SK-N-MC (cell line): ENCODE data around the gene COPS2.

Source experiments
- EZH2 ChIP-seq: fragments of 200-600 bp; sonication (generic); IDR thresholded peaks from one replicate; pipeline ENCODE4 v1.6.1; 2017; ENCODE audit warnings: antibody characterized with exemption
- POLR2AphosphoS5 ChIP-seq: IDR thresholded peaks from 2 replicates; pipeline ENCODE4 v1.6.1; 2012; ENCODE audit warnings: mild to moderate bottlenecking, low read depth, low read length, borderline replicate concordance

DNA sequence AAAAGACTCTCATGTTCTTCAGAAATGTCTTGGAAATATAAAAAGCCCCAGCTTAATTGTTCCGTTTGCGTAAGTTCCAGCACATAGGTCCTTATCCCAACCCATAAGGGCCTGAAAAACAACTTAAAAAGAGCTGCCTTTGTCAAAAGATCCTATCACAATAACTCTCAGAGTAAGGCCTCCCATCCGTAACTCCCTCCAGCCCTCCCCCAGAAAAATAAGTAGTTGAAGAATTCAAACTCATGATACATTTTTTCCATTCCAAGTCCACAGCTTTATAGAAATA lies 71.2 kb downstream of the COPS2 start:
- TF ChIP-seq POLR2AphosphoS5 (no peak), EZH2 (no peak)
